K562 (cell line): ENCODE results near the gene ZNF148.

Source experiments
- CAMTA2 ChIP-seq: fragments of 250-450 bp; sonication (Bioruptor Pico); conservative IDR thresholded peaks from 2 replicates; pipeline ENCODE4 v1.5.1; 2022
- CEBPZ ChIP-seq: fragments of 150-350 bp; IDR thresholded peaks from 2 replicates; pipeline ENCODE4 v1.6.1; 2014; ENCODE audit warnings: low read depth, mild to moderate bottlenecking, low read length, borderline replicate concordance
- CHD7 ChIP-seq: fragments of 200-600 bp; sonication (generic); IDR thresholded peaks from one replicate; pipeline ENCODE4 v1.6.1; 2012; ENCODE audit warnings: mild to moderate bottlenecking, low read depth, low read length, inconsistent platforms
- CTCF ChIP-seq, 3 experiments: IDR thresholded peaks in 2 of 3; conservative IDR thresholded peaks in 1 of 3; 2 replicates each; pipeline ENCODE4 v1.5.1; 2011 to 2012; ENCODE audit warnings: low read length in 3 of 3, mild to moderate bottlenecking in 3 of 3, control low read depth in 2 of 3, improper control_type of control experiment in 1 of 3, inconsistent platforms in 1 of 3, low read depth in 1 of 3, mixed read lengths in 1 of 3, moderate library complexity in 1 of 3; ENCODE audit not compliant: insufficient read depth in 2 of 3
- NFYB ChIP-seq: IDR thresholded peaks from 2 replicates; pipeline ENCODE4 v1.6.1; 2011; ENCODE audit warnings: mild to moderate bottlenecking, moderate library complexity; ENCODE audit not compliant: insufficient read length; ENCODE audit errors: extremely low read depth

GRCh38 chr3:125240496-125240895, 134.6 kb downstream of the ZNF148 start:
- TF ChIP-seq CTCF (IDR thresholded peaks at IDR 0.05 in 2 of 3, conservative IDR thresholded peaks at IDR 0.05 in 1 of 3; ENCODE audit: insufficient read depth in 2 of 3, low read depth in 1 of 3, low read length in 3 of 3) (no peak), NFYB (no peak), CHD7 (no peak), CAMTA2 (CRISPR knock-in tag) (no peak), CEBPZ (no peak)
